Urinary bladder (tissue), 4 donors: ENCODE data around the gene HCAR3. TPM values are rescaled to one million over a fixed set of nuclear protein-coding genes. Genes with fewer than 3 reads are reported as not detected.
A peak's percentile ranks its signal among the peaks of the same experiment; 100 is the strongest.
"Not testable (repeated sequence)": the region's sequence is repeated elsewhere in the genome, so short reads cannot be mapped to it uniquely, and the experiment has no call there.

Experiments used
- DNase-seq: peaks from one replicate; pipeline ENCODE4 v3.0.0-alpha.2; 2015; ENCODE audit errors: extremely low spot score
- H3K27ac ChIP-seq: one replicate; pipeline ENCODE4 v1.5.1; 2013; ENCODE audit warnings: low read depth, mild to moderate bottlenecking, moderate library complexity
- H3K36me3 ChIP-seq: one replicate; pipeline ENCODE4 v1.6.1; 2013; ENCODE audit warnings: mild to moderate bottlenecking, moderate library complexity; ENCODE audit not compliant: insufficient read depth
- H3K4me1 ChIP-seq: one replicate; pipeline ENCODE4 v1.6.1; 2013; ENCODE audit warnings: mild to moderate bottlenecking, moderate library complexity; ENCODE audit not compliant: insufficient read depth
- H3K4me3 ChIP-seq: one replicate; pipeline ENCODE4 v1.5.1; 2013; ENCODE audit warnings: low read depth, low read length
- WGBS: extraction: QIAGEN DNeasy Blood & Tissue Kit; methylation state at CpG from one replicate; pipeline ENCODE4 v1.1.7; 2013; 5-methylcytosine and 5-hydroxymethylcytosine counted together
- polyA plus RNA-seq: library from polyadenylated mRNA; stranded (reverse); fragments of 200-250 nt; gene quantifications from one replicate; pipeline ENCODE4 v1.2.3, GENCODE V29; 2013
- total RNA-seq: library from RNA; depleted of rRNA; stranded (reverse); fragments of >200 nt; gene quantifications from one replicate; pipeline ENCODE4 v1.2.3, GENCODE V29; 2014
- donor health status: healthy with polysubstance abuse.
- donor health status: healthy.

Gene HCAR3
- total and polyA plus RNA-seq, 2 donors: 2.9 to 4.1 TPM

DNA sequence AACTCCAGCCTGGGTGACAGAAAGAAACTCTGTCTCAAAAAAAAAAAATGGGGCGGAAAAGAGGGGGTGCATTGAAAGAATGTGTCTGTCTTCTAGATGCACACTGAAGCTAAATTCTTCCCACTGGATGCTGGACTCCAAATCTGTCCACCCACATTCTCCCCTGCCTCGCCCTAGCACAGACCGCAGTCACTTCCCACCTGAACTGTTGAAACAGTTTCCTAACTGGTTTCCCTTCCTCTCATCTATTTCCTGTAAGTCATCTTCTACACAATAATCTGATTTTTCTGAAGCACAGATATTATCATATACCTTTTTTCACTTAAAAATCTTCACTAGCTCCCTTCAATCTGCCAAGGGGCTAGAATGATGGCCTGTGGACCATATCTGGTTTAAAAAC, 15.6 kb upstream of the HCAR3 start:
- H3K4me3 ChIP-seq: no peak overlapping the region
- 83% methylated on average over 3 of the region's 3 CpGs for WGBS
- no peaks in the 10 kb centered on the region for H3K4me1 ChIP-seq
- DNase-seq: no peak
- no peaks in the 10 kb centered on the region for H3K36me3 ChIP-seq
- no peak overlapping the region for H3K27ac ChIP-seq

DNA sequence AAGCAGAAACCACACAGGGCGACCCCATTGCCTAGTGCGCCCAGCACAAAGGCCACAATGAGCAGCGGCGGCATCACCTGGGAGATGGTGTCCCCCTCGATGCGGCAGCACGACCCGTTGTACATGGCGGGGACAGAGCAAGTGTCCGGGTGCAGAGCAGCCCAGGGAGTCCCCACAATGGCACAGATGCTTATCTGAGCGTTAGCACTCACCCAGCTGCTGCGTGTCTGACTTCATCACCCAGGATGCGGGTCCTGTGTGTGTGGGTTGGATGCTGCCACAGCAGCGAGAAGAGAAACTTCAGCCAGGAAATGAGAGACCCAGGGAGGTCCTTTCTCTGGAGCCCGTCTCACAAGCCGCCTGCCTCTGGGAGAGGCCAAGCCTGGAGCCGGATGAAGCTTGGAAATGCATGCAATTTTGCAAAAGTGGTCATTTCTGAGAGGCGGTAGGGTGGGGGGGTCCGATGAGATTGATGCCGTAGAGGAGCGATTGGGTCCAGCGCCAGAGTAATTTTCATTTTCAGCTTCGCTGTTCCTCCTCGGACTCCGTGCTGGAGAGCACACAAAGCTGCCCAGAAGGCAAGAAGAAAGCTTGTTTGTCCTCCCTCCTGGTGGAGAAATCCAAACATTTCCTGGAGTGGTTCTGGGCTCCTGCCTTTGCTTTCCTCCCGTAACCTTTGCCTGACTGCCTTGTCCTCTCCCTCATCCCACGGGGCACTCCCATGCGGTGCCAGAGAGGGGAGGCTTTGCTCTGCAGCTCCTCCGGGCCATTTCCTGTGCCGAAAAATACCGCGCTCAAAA, 13.8 kb upstream of the HCAR3 start, which contains the start of gene HCAR1:
Gene HCAR1 (minus strand): TSS at position 630 of the 800 bp plus-strand sequence. CDS start 505 bp downstream, at position 125.
- DNase-seq: no peak
- no peaks in the 10 kb centered on the region for H3K36me3 ChIP-seq
- no peak within 1 kb of the TSS for H3K27ac ChIP-seq
- H3K4me1 ChIP-seq: no peaks in the 10 kb centered on the region
- 68% methylated on average over 32 of the region's 32 CpGs for WGBS
- peak within 1 kb of the TSS; percentile 4 for H3K4me3 ChIP-seq

DNA sequence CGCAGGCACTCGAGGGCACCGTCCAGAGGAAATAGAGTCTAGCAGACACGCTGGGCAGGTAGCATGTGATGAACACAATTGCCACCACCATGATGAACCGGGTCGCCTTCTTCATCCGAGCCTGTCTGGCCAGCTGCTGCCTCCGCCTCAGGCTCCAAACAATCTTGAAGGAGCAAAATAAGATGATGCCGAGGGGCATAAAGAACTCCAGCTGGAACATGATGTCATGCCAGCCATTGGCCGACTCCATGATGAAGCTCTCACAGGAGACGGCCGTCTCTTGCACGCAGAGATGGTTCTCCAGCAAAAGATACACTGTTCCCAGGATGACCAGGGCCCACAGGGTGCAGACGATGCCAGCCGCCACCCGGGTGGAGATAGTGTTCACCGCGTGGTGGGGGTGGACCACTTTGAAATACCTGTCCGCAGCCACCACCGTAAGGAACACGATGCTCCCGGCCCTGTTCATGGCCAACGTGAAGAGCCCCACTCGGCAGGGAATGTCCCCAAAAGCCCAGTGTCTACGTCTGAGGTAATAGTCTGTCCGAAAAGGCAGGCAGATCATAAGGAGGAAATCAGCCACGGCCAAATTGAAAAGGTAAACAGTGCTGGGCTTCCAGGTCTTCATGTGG, 13.1 kb upstream of the HCAR3 start:
- no peak overlapping the region for H3K27ac ChIP-seq
- no peak overlapping the region for H3K4me3 ChIP-seq
- no peaks in the 10 kb centered on the region for H3K36me3 ChIP-seq
- no peaks in the 10 kb centered on the region for H3K4me1 ChIP-seq
- DNase-seq: no peak
- 84% methylated on average over 27 of the region's 27 CpGs for WGBS

DNA sequence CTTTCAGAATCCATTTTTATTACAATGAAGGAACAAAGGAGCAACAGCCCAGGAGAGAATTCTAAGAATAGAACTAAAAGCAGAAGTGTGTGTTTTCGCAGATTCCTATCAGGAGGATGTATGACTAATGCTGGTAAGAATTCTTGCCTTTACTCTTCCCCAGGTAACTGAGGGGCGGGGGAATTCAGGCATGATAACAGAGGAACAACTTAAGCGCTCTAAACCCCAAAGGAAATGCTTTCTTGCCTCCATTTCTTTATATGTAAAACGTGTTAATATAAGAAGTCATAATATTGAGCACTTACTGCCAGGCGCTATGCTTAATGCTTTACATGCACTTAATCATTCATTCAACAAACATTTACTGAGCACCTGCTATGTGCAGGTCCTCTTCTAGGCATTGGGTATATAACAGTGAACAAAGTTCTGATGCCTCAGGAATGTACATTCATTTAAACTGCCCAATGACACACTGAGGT, 9.5 kb upstream of the HCAR3 start:
- Histone ChIP-seq H3K27ac (no peak overlapping the region), H3K4me3 (no peak overlapping the region), H3K4me1 (no peaks in the 10 kb centered on the region), H3K36me3 (no peaks in the 10 kb centered on the region)
- peak; percentile 59 for DNase-seq
- WGBS: 54% methylated on average over 5 of the region's 5 CpGs

DNA sequence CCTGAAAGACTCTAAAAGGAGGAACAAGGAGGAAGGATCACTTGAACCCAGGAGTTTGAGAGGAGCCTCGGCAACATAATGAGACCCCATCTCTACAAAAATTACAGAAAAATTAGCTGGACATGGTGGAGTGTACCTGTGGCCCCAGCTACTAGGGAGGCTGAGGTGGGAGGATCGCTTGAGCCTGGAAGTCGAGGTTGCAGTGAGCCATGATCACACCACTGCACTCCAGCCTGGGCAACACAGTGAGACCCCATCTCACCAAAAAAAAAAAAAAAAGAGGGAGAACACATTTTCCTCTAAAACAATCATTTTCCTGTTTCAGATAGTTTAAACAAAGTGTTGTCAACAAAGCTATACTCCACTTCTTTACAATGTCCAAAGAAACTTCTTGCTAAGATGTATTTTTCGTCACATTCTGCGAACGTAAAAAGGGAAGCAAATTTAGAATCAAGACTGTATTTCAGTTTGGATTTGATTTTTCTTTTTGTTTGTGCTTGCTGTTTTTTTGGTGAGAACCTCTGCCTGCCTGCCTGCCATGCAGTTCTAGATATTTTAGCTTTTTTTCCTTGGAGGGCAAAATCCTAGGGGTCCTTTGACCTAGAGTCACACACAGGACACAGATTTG, 9.0 kb upstream of the HCAR3 start:
- 84% methylated on average over 6 of the region's 6 CpGs for WGBS
- Histone ChIP-seq H3K4me1 (no peaks in the 10 kb centered on the region), H3K27ac (no peak overlapping the region), H3K4me3 (no peak overlapping the region), H3K36me3 (no peaks in the 10 kb centered on the region)
- no peak for DNase-seq

DNA sequence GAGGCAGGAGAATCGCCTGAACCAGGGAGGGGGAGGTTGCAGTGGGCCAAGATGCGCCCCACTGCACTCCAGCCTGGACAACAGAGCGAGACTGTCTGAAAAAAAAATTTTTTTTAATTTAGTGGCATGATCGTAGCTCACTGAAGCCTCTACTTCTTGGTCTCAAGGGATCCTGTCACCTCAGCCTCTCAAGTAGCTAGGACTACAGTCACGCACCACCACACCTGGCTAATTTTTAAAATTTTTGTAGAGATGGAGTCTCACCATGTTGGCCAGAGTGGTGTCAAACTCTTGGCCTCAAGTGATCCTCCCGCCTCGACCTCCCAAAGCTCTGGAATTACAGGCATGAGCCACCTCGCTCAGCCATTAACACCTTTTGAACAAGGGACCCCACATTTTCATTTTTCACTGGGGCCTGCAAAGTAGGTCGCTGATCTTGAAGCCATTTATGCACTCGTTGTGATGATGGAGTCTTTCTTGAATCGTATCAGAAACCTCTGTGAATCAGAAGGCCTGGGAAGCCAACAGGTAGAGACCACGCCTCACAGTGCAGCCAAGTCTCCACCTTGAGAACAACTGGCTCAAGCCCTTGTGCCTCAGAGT, 8.1 kb upstream of the HCAR3 start:
- Histone ChIP-seq H3K4me1 (no peaks in the 10 kb centered on the region), H3K4me3 (no peak overlapping the region), H3K27ac (no peak overlapping the region), H3K36me3 (no peaks in the 10 kb centered on the region)
- 91% methylated on average over 12 of the region's 12 CpGs for WGBS
- no peak for DNase-seq

DNA sequence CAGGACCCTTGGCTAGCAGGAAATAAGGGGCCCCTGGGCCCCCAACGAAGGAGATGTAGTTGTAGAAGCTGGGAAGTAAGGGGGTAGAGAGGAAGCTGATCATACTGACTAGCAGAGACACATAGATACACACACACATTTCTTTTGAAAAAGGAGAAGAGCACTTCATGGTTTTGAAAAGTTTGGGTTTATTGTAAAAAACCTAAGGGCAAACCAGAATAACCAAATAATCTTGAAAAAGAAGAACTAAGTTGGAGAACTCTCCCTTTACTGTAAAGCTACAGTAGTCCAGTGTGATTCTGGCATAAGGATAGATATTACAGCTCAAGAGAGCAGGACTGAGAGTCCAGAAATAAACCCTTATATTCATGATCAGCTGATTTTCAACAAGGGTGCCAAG, 5.8 kb upstream of the HCAR3 start:
- WGBS: 57% methylated on average over 1 of the region's 1 CpG
- H3K4me3 ChIP-seq: no peak overlapping the region
- no peak overlapping the region for H3K27ac ChIP-seq
- DNase-seq: no peak
- no peaks in the 10 kb centered on the region for H3K36me3 ChIP-seq
- H3K4me1 ChIP-seq: no peaks in the 10 kb centered on the region

DNA sequence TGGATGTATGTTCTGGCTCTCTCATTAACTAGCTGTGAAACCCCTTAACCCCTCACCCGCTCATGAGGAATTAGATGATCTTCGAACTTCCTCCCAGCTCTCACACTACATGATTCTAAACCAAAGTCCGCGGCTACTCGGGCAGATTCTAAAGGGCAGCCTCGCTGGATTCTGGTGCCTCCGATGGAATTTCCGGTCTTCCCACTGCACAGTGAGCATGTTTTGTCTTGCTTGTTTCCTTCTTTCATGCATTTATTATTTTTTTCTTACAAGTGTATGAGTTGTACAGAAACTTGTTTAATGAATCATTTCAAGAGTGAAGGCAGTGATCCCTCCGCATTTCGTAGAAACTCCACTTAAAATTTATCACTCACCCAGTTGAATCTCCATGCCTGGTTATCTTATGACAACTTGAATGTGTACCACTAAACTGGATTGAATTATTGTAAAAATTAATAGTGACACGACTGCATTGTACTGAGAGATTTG, 4.5 kb upstream of the HCAR3 start:
- WGBS: 71% methylated on average over 11 of the region's 11 CpGs
- no peak for DNase-seq

DNA sequence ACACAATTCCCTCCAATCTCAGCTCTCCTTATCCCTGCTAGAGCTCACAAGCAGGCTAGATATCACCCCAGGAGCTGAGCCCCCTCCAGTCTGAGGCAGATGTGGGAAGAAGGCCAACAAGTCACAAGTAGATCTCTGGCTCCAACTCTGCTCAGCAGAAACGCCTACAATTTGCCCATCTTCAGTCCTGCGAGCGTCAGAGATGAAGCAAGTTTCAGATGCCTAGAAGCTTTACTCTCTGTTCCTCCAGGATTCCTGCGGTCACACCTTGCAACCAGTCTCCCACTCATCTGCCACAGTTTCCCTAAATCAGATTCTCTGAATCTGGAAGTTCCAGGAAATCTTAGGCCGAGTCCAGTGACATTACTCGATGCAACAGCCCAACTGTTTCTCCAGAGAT, 1.4 kb downstream of the HCAR3 start:
- not testable (repeated sequence) for H3K4me3 ChIP-seq, DNase-seq, H3K36me3 ChIP-seq, H3K4me1 ChIP-seq, H3K27ac ChIP-seq
- WGBS: 43% methylated on average over 6 of the region's 6 CpGs

More for the DNA sequence above, 4.5 kb upstream of the HCAR3 start:
- Histone ChIP-seq H3K4me1 (no peaks in the 10 kb centered on the region), H3K4me3 (no peak overlapping the region), H3K27ac (peak overlapping the region; percentile 57), H3K36me3 (no peaks in the 10 kb centered on the region)

DNA sequence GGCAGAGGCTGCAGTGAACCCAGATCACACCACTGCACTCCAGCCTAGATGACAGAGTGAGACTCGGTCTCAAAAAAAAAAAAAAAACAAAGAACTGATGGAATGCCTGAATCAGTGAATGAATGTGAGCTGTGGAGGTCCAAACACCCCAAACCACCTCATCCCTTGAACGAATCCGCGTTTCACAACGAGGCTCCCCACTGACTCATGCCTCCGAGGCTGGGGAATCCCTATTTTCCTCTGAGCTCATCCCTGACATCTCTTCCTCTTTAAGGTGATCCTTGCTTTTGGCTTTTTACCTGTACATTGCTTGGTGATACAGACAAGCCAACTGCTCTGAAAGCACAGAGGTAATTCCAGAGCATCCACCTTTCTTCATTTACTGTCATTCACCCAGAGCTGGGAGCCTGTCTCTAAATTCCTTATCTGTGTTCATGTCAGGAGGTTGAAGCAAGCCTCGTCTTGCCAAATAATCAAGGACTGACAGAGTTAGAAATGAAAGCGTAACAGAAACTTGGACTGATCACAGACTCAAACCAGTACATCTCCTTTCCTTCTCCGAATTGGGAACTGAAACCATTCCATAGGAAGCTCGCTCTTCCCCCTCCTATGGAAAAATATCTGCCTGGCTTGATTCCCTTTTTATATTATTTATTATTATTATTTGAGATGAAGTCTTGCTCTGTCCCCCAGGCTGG, 3.0 kb downstream of the HCAR3 start:
- not testable (repeated sequence) for H3K4me1 ChIP-seq, H3K4me3 ChIP-seq, H3K36me3 ChIP-seq, DNase-seq, H3K27ac ChIP-seq
- 67% methylated on average over 3 of the region's 10 CpGs for WGBS

DNA sequence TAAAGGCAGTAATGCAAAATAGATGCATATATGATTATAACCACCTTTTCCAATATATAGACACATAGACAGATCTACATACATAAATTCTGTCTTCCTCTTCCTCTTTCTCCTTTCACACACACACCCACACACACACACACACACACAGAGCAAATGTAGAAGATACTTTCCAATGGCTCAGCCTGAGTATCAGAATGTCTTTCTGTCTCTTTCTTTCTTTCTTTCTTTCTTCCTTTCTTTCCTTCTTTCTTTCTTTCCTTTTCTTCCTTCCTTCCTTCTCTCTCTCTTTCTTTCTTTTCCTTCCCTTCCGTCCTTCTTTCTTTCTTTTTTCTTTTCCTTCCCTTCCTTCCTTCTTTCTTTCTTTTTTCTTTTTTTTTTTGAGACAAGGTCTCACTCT, 5.3 kb downstream of the HCAR3 start:
- 81% methylated on average over 1 of the region's 1 CpG for WGBS
- not testable (repeated sequence) for H3K27ac ChIP-seq, H3K4me3 ChIP-seq, H3K4me1 ChIP-seq, DNase-seq, H3K36me3 ChIP-seq

DNA sequence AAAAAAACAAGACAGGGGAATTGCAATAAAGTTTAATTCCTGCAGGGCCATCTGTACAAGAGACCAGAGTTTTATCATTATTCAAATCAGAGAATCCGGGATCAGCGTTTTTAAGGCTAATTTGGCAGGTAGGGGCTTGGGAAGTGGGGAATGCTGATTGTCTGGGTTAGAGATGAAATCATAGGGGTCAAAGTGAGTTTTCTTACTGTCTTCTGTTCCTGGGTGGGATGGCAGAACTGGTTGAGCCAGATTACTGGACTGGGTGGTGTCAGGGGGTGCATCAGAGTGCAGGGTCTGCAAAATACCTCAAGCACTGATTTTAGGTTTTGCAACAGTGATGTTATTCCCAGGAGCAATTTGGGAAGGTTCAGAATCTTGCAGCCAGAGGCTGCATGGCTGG, 6.3 kb downstream of the HCAR3 start:
- not testable (repeated sequence) for H3K36me3 ChIP-seq, DNase-seq, H3K4me3 ChIP-seq, H3K27ac ChIP-seq, H3K4me1 ChIP-seq
- 50% methylated on average over 2 of the region's 2 CpGs for WGBS

DNA sequence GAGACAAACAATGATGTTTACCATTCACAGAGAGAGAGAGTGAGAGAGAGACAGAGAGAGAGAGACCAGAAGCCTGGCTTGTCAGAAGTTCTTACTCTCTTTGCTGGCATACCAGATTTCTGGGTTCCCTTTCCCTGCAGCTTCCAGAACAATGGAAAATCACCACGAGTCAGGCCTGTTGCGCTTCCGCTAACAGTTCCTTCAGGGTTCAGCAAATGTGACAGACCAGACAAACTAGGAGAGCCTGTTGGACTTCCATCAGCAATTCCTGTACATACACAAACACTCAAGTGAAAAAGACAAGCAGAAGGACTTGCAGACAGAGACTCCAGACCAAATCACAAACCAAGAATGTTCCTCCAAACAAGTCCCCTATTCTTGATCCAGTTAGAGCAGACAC, 7.3 kb downstream of the HCAR3 start:
- no CpG with 5 or more reads among the region's 3 CpGs for WGBS
- not testable (repeated sequence) for H3K4me3 ChIP-seq, H3K4me1 ChIP-seq, DNase-seq, H3K36me3 ChIP-seq, H3K27ac ChIP-seq
